B cell (primary cell): ENCODE measurements around the gene ATP5F1B. TPM values are rescaled to one million over a fixed set of nuclear protein-coding genes. Genes with fewer than 3 reads are reported as not detected.
"Not testable (repeated sequence)": the region's sequence is repeated elsewhere in the genome, so short reads cannot be mapped to it uniquely, and the experiment has no call there.

Experiments used
- ATAC-seq: fragments of 200-7000 bp; cut with Tn5 transposase; one replicate; pipeline ENCODE4 v1.10.0; 2021; ENCODE audit warnings: low read depth, mild to moderate bottlenecking, moderate number of reproducible peaks, moderate library complexity
- CTCF ChIA-PET: fragments of 350-600 bp; sonication (Branson Sonifier 250); formaldehyde crosslinking; loops from one replicate; lab custom pipeline; 2021; ENCODE audit warnings: antibody characterized with exemption, inconsistent platforms; lab: Charles Lee
- POLR2A ChIA-PET: fragments of 350-600 bp; sonication (Branson Sonifier 250); formaldehyde crosslinking; loops from one replicate; lab custom pipeline; 2021; ENCODE audit warnings: antibody characterized with exemption; lab: Charles Lee
- DNase-seq: peaks from one replicate; pipeline ENCODE4 v3.0.0; 2013
- H2AFZ ChIP-seq: 2 replicates; pipeline ENCODE4 v1.6.1; 2012; ENCODE audit warnings: mild to moderate bottlenecking, low read depth, low read length; ENCODE audit not compliant: insufficient read depth, poor library complexity, severe bottlenecking
- H3K27ac ChIP-seq, 2 donors: 1 replicate in 1 of 2; 2 replicates in 1 of 2; pipeline ENCODE4 v1.5.1; 2012 to 2013; ENCODE audit warnings: low read length in 2 of 2, mild to moderate bottlenecking in 2 of 2, moderate library complexity in 1 of 2
- H3K27me3 ChIP-seq, 4 experiments: fragments of 200-600 bp in 1 of 4; sonication (generic) in 1 of 4; replicated peaks in 1 of 4; 1 replicate in 2 of 4; 2 replicates in 2 of 4; pipeline versions ENCODE4 v1.6.1 to v1.7.0; 2013 to 2016; ENCODE audit warnings: low read length in 3 of 4, mild to moderate bottlenecking in 2 of 4, mixed read lengths in 1 of 4, moderate library complexity in 1 of 4; ENCODE audit not compliant: insufficient read depth in 4 of 4, control insufficient read depth in 3 of 4; ENCODE audit errors: control extremely low read depth in 1 of 4
- H3K36me3 ChIP-seq, 2 experiments: replicated peaks in 1 of 2; 1 replicate in 1 of 2; 2 replicates in 1 of 2; pipeline versions ENCODE4 v1.6.1 to v1.7.1; 2013; ENCODE audit warnings: low read length in 1 of 2; ENCODE audit not compliant: insufficient read depth in 2 of 2, control insufficient read depth in 1 of 2; ENCODE audit errors: control extremely low read depth in 1 of 2, extremely low read depth in 1 of 2
- H3K4me1 ChIP-seq, 2 donors: fragments of 200-600 bp in 1 of 2; sonication (generic) in 1 of 2; 1 replicate in 1 of 2; 2 replicates in 1 of 2; pipeline versions ENCODE4 v1.5.1 to v1.6.1; 2013 to 2017; ENCODE audit warnings: low read length in 2 of 2; ENCODE audit not compliant: control insufficient read depth in 2 of 2, insufficient read depth in 2 of 2
- H3K4me2 ChIP-seq: replicated peaks from 2 replicates; pipeline ENCODE3; 2012; ENCODE audit warnings: mild to moderate bottlenecking, low read depth, low read length; ENCODE audit not compliant: poor library complexity, severe bottlenecking
- H3K4me3 ChIP-seq, 5 experiments: fragments of 200-600 bp in 1 of 5; sonication (generic) in 1 of 5; 1 replicate in 3 of 5; 2 replicates in 2 of 5; pipeline versions ENCODE4 v1.5.1 to v1.7.0; 2011 to 2016; ENCODE audit warnings: low read length in 4 of 5, mild to moderate bottlenecking in 4 of 5, low read depth in 2 of 5, control low read depth in 1 of 5, moderate library complexity in 1 of 5; ENCODE audit not compliant: insufficient read depth in 1 of 5; ENCODE audit errors: control extremely low read depth in 1 of 5, extremely low read depth in 1 of 5
- H3K79me2 ChIP-seq: fragments of 200-600 bp; sonication (generic); one replicate; pipeline ENCODE4 v1.6.0; 2016; ENCODE audit warnings: low read length; ENCODE audit not compliant: control insufficient read depth, insufficient read depth
- H3K9ac ChIP-seq: fragments of 200-600 bp; sonication (generic); 2 replicates; pipeline ENCODE4 v1.6.1; 2017; ENCODE audit warnings: mild to moderate bottlenecking, low read length, moderate library complexity
- H3K9me3 ChIP-seq, 3 donors: one replicate each; pipeline versions ENCODE4 v1.6.1 to v1.7.1; 2013; ENCODE audit warnings: low read length in 2 of 3; ENCODE audit not compliant: control insufficient read depth in 2 of 3, insufficient read depth in 1 of 3; ENCODE audit errors: control extremely low read depth in 1 of 3
- H4K20me1 ChIP-seq: 2 replicates; pipeline ENCODE4 v1.6.0; 2012; ENCODE audit warnings: mild to moderate bottlenecking, low read length; ENCODE audit not compliant: insufficient read depth, control insufficient read depth, poor library complexity, severe bottlenecking
- H3K27ac Mint-ChIP-seq: one replicate; pipeline ENCODE4 v1.8.0; 2021; ENCODE audit warnings: mixed read lengths
- H3K27me3 Mint-ChIP-seq: one replicate; pipeline ENCODE4 v1.8.0; 2021; ENCODE audit warnings: mixed read lengths
- H3K4me1 Mint-ChIP-seq: one replicate; pipeline ENCODE4 v1.8.0; 2021; ENCODE audit warnings: mixed read lengths
- H3K4me3 Mint-ChIP-seq: one replicate; pipeline ENCODE4 v1.8.0; 2021; ENCODE audit warnings: mixed read lengths
- H3K9me3 Mint-ChIP-seq: one replicate; pipeline ENCODE4 v1.8.0; 2022; ENCODE audit warnings: mixed read lengths; ENCODE audit not compliant: insufficient read depth
- CTCF ChIP-seq: fragments of 200-600 bp; IDR thresholded peaks from one replicate; pipeline ENCODE4 v1.8.0; 2022; ENCODE audit warnings: antibody characterized with exemption, mild to moderate bottlenecking
- EZH2 ChIP-seq: IDR thresholded peaks from 2 replicates; pipeline ENCODE4 v1.6.1; 2012; ENCODE audit warnings: borderline replicate concordance, low read depth, mild to moderate bottlenecking, moderate library complexity, low read length; ENCODE audit not compliant: insufficient read depth, poor library complexity, severe bottlenecking
- WGBS: methylation state at CpG from one replicate; pipeline ENCODE4 v1.1.5; 2013; ENCODE audit warnings: missing lambda C conversion rate; ENCODE audit not compliant: insufficient coverage; 5-methylcytosine and 5-hydroxymethylcytosine counted together
- intact Hi-C: fragments of 100-400 bp; cut with micrococcal nuclease; formaldehyde crosslinking; loops from one replicate; pipeline ENCODE4 v1.10.0; 2022
- polyA plus RNA-seq: library from polyadenylated mRNA; depleted of rRNA; stranded (reverse); fragments of >200 nt; gene quantifications from 2 replicates; pipeline ENCODE4 v1.2.3, GENCODE V29; 2012
- total RNA-seq, 2 donors: library from RNA; stranded (reverse); fragments of 120-200 nt in 1 of 2; gene quantifications; 1 replicate in 1 of 2; 2 replicates in 1 of 2; pipeline versions ENCODE4 v1.2.3 to v1.2.4, GENCODE V29; 2013 to 2022

Gene ATP5F1B
- total and polyA plus RNA-seq, 2 donors (not counting 1 experiment from before 2014, with no cell fraction given), result 217 to 378 TPM

- CTCF ChIA-PET, result no interaction called here
- peaks cover 21% of the 10 kb centered on the region for H3K4me1 Mint-ChIP-seq
- POLR2A ChIA-PET, result interaction anchor here (0.6 to 0.7 kb wide), 4 partner anchors 28 to 948 kb away, joined by 3 to 6 read pairs (median 4); no protein-coding TSS in a partner anchor
- H4K20me1 ChIP-seq, result no peaks in the 10 kb centered on the region
- no peak overlapping the region for H3K27ac ChIP-seq
- H3K79me2 ChIP-seq, result no peaks in the 10 kb centered on the region
- H3K4me1 ChIP-seq, result peaks cover 0 to 4% of the 10 kb centered on the region in 2 donors
- H3K9me3 Mint-ChIP-seq, result peaks cover 6% of the 10 kb centered on the region
- no peak overlapping the region for H3K27ac Mint-ChIP-seq
- H2AFZ ChIP-seq, result no peak overlapping the region
- no peaks in the 10 kb centered on the region for H3K36me3 ChIP-seq
- H3K4me2 ChIP-seq, result no peak overlapping the region
- peak overlapping the region; percentile 16 for H3K4me3 Mint-ChIP-seq
- no peak overlapping the region for H3K4me3 ChIP-seq
- no peak overlapping the region for H3K9ac ChIP-seq
- DNase-seq, result no peak
- peak; percentile 57 for ATAC-seq
- no peaks in the 10 kb centered on the region for H3K27me3 Mint-ChIP-seq
- WGBS, result 65% methylated on average over 2 of the region's 7 CpGs
- intact Hi-C loops, result no loop called here
- H3K9me3 ChIP-seq, result peaks cover 0 to 20% (median 7%) of the 10 kb centered on the region in 3 donors
- TF ChIP-seq CTCF (no peak), EZH2 (no peak)
- no peaks in the 10 kb centered on the region for H3K27me3 ChIP-seq
These were observed 11.9 kb upstream of the ATP5F1B start for GRCh38 chr12:56657416-56658379.

- CTCF ChIA-PET, H3K4me1 Mint-ChIP-seq, H3K9ac ChIP-seq, intact Hi-C loops, ATAC-seq, H4K20me1 ChIP-seq, H3K4me1 ChIP-seq, H3K4me3 ChIP-seq, H3K4me2 ChIP-seq, H3K9me3 Mint-ChIP-seq, H2AFZ ChIP-seq, DNase-seq, H3K36me3 ChIP-seq, H3K27me3 ChIP-seq, H3K79me2 ChIP-seq, H3K4me3 Mint-ChIP-seq, H3K27ac ChIP-seq, H3K27ac Mint-ChIP-seq, H3K27me3 Mint-ChIP-seq: not testable (repeated sequence)
- H3K9me3 ChIP-seq, result peaks cover 0 to 24% (median 9%) of the 10 kb centered on the region in 3 donors
- 100% methylated on average over 2 of the region's 5 CpGs for WGBS
- POLR2A ChIA-PET, result interaction anchor here (0.6 kb wide), 1 partner anchor 47 kb away, joined by 3 read pairs; no protein-coding TSS in a partner anchor
These were observed 8.0 kb upstream of the ATP5F1B start for GRCh38 chr12:56653781-56654180.

GRCh38 chr12:56648023-56648422, 2.2 kb upstream of the ATP5F1B start:
- H3K4me1 Mint-ChIP-seq, result peaks cover 28% of the 10 kb centered on the region
- H3K27ac ChIP-seq, H3K4me3 Mint-ChIP-seq, H3K4me2 ChIP-seq, H3K9me3 Mint-ChIP-seq, H2AFZ ChIP-seq, H3K27me3 ChIP-seq, intact Hi-C loops, H3K4me3 ChIP-seq, ATAC-seq, DNase-seq, H3K27me3 Mint-ChIP-seq, H3K9me3 ChIP-seq, H3K9ac ChIP-seq: not testable (repeated sequence)
- peaks cover 0 to 12% of the 10 kb centered on the region in 2 experiments for H3K36me3 ChIP-seq
- CTCF ChIA-PET, result interaction anchor here (2.8 to 3.6 kb wide), 2 partner anchors 13 to 20 kb away, joined by 11 to 33 read pairs; no protein-coding TSS in a partner anchor
- H3K79me2 ChIP-seq, result peaks cover 30% of the 10 kb centered on the region
- WGBS, result 92% methylated on average over 2 of the region's 9 CpGs
- POLR2A ChIA-PET, result interaction anchor here (4.1 kb wide), 1 partner anchor 12 kb away, joined by 33 read pairs; no protein-coding TSS in a partner anchor
- H3K27ac Mint-ChIP-seq, result peak overlapping the region; percentile 26
- peaks cover 21 to 22% of the 10 kb centered on the region in 2 donors for H3K4me1 ChIP-seq
- H4K20me1 ChIP-seq, result peaks cover 18% of the 10 kb centered on the region
